HL-60 (cell line): ENCODE data around the gene COL25A1.

Source experiments
- POLR2AphosphoS5 ChIP-seq: IDR thresholded peaks from 2 replicates; pipeline ENCODE4 v1.6.1; 2012; ENCODE audit warnings: low read depth
- TF ChIP-seq, protein P1 (sequence below): IDR thresholded peaks from one replicate; pipeline ENCODE4 v1.5.1; 2011; ENCODE audit warnings: low read length, control low read depth, inconsistent platforms; ENCODE audit not compliant: insufficient read depth

DNA sequence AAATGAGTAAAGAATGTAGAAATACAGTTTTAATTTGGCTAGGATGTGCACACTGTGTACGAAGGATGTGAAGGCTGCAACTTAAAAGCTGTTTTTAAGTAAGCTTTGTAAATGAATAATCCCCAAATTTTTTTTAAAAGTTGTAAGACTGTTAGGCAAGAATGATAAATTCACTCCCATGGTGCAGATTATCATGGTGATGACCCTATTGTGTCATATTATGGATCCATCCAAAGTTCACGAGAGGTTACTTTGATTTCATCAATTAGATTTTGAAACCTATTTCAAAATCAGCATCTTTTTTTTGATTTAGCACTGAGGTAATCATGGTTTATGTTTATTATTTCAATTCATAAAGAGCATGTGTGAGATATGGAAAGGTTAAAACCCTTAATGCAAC, 476.7 kb downstream of the COL25A1 start:
- TF ChIP-seq, protein P1, sequence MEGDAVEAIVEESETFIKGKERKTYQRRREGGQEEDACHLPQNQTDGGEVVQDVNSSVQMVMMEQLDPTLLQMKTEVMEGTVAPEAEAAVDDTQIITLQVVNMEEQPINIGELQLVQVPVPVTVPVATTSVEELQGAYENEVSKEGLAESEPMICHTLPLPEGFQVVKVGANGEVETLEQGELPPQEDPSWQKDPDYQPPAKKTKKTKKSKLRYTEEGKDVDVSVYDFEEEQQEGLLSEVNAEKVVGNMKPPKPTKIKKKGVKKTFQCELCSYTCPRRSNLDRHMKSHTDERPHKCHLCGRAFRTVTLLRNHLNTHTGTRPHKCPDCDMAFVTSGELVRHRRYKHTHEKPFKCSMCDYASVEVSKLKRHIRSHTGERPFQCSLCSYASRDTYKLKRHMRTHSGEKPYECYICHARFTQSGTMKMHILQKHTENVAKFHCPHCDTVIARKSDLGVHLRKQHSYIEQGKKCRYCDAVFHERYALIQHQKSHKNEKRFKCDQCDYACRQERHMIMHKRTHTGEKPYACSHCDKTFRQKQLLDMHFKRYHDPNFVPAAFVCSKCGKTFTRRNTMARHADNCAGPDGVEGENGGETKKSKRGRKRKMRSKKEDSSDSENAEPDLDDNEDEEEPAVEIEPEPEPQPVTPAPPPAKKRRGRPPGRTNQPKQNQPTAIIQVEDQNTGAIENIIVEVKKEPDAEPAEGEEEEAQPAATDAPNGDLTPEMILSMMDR: no peak
- TF ChIP-seq POLR2AphosphoS5: no peak
